Fibroblast of the conjunctiva (primary cell): ENCODE data around the gene TMEM238L.
"Not testable (repeated sequence)": the region's sequence is repeated elsewhere in the genome, so short reads cannot be mapped to it uniquely, and the experiment has no call there.

ENCODE experiments used
- DNase-seq: peaks from one replicate; pipeline ENCODE4 v3.0.0-alpha.2; 2010; ENCODE audit warnings: low read depth

The TMEM238L gene, protein sequence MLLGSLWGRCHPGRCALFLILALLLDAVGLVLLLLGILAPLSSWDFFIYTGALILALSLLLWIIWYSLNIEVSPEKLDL

DNA sequence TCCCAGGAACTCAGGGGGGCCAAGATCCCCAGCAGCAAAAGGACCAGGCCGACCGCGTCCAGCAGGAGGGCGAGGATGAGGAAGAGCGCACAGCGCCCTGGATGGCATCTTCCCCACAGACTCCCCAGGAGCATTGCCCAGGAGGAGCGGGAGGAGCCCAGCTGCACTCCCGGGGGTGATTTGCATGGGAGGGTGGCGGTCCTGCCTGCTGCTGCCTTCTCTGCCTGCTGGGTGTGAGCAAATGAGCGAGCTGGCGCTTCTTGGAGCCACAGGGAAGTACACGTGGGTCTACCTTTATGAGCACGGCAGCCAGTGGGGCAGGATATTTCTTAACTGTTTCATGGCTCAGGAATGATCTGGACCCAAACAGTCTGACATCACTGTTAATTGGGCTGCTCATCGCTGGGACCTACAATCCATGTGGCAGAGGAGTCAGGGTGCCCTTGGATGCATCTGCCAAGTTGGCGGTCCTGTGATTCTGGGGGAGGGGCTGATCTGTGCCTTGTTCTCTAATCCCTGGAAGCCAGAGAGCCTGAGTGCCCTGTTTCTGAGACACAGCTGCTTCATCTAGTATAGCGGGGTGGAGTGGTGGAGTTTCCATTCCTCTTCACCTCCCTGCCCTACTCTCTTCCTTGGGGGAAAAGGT, at the start of gene TMEM238L:
Gene TMEM238L (minus strand): TSS at position 270 of the 646 bp plus-strand sequence. CDS start 136 bp downstream, at position 134.
- DNase-seq, result no peak

DNA sequence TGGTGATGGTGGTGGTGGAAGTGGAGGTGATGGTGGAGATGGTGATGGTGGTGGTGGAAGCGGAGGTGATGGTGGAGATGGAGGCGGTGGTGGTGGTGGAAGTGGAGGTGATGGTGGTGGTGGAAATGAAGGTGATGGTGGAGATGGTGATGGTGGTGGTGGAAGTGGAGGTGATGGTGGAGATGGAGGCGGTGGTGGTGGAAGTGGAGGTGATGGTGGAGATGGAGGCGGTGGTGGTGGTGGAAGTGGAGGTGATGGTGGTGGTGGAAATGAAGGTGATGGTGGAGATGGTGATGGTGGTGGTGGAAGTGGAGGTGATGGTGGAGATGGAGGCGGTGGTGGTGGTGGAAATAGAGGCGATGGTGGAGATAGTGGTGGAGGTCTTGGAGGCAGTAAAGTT, 42.7 kb upstream of the TMEM238L start:
- not testable (repeated sequence) for DNase-seq

DNA sequence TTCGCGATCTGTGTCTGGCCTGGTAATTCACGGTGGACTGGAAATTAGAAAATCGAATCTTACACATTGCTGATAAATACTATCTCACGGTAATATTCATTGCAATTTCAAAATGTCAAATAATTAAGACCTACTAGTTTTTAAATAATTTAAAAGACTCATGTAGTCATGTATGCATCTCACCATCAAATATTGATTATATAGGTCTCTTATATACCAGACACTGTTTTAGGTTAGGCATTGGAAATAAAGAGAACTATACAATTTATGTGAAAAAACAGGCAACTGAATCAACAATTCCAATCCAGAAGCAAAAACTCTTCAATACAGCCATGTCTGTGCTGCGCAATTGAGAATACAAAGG, 41.5 kb upstream of the TMEM238L start:
- no peak for DNase-seq

DNA sequence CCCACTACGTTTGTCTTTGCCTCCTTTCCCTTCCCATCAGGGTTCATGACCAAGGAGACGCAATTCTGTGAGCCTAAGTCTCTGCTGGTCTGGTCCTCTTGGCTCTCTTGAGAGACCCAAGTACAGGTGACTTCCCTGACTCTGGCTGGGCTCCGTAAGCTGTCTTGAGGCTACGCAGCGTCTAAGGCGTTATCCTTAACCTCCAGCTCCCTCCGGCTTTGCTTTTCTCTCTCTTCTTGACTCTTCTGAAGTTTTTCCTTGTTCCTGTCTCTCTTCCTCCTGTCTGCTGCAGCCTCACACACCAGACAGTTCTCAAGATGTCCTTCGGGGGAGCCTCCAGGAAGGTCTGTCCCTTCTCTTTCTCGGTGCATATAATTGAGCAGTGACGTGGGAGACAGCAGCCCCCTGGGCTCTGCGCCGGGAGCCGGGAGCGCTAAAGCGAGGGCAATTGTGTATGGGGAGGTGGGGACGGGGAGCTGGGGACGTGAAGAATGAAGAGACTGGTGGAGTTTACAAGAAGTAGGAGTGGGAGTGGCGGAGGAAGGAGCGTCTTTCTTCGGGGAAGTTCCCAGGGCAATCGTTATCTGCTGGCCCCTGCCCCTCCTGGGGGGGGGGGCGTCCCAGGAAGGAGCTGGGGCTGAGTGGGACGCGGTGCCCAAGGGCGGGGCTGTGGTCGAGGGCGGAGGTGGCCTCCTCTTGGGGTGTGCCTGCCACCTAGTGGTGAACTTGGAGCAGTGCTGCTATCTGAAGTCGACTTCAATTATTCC, 40.9 kb upstream of the TMEM238L start:
- peak; percentile 41 for DNase-seq

DNA sequence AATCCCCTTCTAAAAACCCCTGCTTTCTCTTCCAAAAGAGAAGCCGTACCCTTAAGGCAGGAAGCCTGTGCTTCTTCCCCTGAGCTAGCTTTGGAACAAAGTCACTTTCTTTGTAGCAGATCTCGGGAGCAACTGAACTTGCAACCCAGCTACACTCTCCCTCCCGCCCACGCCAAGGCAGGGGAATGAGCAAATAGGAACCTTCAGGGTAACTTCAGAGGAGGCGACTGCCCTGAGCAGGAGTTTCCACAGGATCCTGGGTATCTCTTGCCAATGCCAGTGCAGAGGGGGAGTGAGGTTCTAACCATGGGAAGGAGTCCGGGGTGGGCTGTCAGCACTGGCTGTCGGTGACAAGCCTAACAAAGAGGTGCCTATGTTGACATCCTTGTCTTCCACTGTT, 39.9 kb upstream of the TMEM238L start:
- DNase-seq, result no peak

DNA sequence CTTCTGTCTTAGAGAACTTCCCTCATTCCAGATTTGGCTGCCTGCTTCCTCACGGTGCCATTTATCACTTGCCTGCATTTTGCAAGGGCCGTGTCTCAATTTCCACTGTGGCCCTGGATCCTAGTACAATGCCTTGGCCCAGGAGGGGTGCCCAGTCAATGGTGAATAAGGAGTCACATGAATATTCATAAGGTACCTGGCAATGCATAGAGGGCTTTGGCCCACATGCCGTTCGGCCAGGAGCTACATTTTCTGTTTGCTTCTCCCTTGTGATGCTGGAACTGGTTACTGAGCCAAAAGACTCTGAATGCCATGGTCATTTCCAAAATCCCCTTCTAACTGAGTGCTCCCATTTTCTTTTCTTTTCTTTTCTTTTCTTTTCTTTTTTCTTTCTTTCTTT, 38.8 kb upstream of the TMEM238L start:
- no peak for DNase-seq

DNA sequence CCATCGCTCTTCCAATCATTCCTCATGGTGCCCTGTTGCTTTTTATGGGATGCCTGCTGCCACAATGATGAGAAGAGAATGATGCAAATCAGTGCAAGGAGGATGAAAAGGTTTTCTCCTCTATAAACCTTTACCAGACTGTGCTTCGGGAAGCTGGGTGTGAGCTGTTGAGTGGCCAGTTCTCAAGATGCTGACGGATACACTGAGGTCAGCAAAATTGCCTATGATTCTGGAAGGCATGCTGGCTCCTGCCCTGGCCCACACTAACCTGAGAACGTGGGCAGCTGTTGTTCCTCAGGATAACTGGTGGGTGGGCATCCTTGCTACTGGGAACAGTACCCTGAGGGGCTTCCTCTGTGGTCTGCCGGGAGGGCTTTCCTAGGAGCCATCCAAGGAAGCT, 34.8 kb upstream of the TMEM238L start:
- no peak for DNase-seq

DNA sequence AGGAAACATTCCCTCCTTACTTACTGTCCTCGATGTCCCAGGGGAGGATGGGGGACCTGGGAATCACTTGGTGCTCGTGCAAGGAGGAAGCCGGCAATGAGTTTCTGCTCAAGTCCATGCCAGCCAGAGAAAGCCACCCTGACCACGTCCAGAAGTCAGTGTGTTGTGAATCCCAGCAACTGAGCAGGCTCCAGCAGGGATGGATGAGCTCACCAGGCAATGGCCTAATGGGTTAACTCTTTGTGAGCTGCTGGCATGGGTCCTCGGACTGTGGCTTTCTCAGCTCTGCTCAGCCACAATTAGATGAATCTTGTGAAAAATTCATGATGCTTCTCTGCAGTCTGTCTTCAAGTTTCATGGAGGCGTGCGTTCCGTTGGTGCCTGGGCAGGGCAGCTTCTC, 34.0 kb upstream of the TMEM238L start, which contains the start of gene PIRT:
Gene PIRT (minus strand): TSS at position 167 of the 400 bp plus-strand sequence. CDS start 12,442 bp downstream, outside the sequence.
- DNase-seq, result no peak

DNA sequence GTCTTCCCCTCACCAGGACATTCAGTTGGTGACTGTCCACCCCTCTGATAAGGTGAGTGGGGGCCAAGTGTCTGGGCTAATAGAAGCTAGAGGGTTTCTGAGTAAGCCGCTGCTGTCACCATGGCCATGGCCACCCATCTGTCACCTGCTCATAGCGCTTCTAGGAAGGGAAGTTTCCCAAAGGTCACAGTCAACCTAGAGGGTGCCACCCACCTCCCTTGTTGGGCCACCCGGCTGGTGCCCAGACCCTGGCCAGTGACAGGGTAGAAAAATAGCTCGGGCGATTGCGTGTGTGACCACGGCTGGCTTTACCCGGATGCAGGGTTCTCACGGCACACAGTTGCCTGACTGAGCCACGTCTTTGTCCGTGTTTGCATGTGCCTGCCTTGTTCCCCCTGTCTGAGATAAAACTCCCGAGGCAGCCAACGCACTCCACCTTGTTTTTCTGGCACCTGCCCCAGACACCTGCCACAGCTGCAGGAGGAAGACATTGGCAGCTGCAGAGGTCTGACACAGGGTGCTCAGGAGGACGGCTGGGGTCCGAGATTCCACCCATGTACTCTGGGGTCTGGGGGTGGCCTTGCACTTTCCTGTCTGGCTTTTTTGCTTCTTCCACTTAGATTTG, 33.2 kb upstream of the TMEM238L start:
- no peak for DNase-seq

DNA sequence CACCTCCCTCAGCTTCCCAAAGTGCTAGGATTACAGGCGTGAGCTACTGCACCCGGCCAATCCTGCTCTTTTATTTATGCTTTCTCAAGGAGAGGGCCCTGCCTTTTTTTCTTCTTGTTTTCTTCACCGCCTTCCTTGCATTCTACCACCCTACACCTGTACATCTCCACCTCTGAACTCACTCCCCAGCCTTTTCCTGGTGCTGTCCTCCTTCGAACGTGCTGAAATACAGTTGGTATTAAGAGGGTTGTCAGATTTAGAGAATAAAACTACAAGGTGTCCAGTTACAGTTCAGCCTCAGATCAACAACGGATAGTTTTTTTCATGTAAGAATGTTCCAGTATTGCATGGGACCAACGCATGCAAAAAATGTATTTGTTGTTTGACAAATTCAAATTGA, 32.2 kb upstream of the TMEM238L start:
- DNase-seq, result no peak

DNA sequence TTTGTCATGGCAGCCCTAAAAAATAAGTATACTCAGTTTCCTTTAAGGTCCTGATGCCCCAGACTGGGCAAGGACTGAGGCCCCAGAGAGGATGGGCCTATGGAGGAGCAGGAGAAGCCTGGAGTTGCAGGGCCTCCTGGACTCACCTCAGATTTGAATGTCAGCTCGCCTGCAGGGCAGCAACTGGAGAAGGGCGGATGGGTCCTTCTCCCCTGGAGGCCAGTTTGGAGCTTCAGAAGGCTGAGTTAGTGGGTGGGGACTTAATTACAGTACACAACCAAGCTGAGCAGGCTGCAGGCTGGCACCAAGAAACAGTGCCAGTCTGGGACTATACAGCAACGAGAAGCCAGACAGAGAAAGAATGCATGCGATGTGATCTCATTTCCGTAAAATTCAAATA, 27.8 kb upstream of the TMEM238L start:
- no peak for DNase-seq

DNA sequence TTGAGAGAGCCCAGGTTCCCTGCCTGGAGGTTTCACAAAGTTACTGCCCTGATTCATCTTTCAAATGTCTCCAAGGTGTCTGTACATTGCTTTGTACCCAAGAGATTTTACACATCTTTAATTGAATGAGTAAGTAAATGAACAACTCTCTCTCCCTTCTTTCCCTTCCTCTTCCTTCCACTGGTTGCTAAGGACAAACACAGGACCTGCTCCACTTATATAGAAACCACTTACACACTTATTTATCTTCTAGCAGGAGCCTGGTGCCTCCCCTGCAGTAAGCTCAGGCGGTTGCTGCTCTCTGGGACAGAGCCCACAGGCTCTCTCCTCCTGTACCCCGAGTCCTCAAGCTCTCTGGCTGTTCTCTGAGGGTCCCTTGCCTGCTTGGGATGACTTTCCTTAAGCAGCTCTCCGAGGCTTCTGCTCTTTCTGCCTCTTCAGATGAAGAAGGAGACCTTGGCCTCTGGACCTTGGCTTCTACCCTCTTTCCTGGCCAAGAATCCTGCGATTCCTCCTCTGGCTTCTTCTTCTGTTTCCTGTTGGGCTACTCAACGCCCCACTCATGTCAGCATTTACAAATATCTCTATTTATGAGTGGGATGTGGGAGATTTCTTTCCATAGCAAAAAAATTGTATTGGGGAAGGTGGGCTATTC, 24.1 kb upstream of the TMEM238L start:
- DNase-seq, result no peak

DNA sequence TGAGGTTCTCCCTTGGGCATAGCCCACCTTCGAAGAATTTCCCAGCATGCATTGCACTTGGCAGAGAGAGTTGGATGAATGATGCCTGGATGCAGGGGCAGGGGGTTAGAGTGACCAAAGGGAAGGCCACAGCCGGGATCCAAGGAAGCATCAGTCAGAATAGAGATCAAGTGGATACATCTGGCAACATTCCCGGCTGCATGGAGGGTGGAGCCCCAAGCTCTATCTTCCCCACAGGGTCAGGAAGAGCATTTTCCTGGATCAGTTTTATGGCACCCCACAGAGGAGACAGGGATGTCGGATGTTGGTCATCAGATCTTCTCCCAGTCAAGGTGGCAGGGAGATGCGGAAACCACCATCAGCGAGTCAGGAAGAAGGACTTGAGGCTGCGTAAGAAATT, 21.0 kb upstream of the TMEM238L start:
- DNase-seq, result no peak

DNA sequence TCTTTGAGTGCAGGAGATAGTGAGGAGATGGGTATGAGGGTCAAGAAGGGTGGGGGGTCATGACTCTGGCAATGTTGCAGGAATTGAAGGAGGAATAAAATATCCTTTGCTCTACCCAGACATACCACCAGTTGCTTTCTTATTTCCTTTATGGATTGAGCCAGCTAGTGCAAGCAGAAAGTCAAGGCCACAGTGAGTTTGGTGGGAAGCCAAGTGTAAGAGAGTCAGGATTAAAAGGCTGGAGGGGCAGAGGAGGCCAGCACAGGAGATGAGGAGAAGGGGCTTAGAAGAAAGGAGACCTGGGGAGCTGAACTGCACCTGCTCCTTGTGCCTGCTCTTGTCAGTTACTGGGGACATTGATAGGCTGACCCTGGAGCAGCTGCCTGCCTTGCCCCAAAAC, 17.9 kb upstream of the TMEM238L start:
- no peak for DNase-seq

DNA sequence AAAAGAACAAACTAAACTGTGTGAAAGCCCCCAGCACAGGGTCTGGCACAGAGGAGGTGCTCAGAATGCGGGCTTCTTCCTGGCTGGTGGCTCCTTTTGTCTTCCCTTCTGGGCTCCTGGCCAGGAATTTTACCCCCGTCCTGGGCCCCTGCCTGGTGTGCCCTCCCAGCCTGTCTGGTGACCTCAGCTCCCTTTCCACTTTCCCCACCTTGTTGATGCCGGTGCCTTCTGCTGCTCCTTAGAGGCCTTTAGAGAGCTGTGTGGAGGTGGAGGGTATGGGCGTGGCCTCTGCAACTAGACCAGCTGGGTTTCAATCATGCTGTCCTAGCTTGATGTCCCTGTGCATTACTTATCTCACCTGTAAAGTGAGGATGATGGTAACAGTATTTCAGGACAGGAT, 17.2 kb upstream of the TMEM238L start:
- no peak for DNase-seq

DNA sequence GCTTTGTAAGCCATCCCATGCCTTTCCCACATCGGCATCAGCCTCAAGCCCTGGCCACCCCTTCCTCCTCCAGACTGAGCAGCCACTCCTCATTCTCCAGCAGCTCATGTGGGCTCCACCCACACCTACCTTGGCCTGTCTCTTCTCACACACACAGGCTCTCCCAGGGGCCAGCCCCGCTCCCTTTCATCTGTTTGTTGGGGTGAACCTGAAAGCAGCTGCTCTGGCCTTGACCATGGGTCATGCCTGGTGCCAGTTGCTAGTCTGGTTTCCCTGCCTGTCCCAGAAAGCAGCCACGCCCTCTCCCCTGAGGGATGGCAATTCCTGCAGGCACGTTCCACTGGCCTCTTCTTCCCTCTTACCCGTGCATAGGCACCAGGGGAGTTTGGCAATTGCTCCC, 11.4 kb upstream of the TMEM238L start:
- no peak for DNase-seq

DNA sequence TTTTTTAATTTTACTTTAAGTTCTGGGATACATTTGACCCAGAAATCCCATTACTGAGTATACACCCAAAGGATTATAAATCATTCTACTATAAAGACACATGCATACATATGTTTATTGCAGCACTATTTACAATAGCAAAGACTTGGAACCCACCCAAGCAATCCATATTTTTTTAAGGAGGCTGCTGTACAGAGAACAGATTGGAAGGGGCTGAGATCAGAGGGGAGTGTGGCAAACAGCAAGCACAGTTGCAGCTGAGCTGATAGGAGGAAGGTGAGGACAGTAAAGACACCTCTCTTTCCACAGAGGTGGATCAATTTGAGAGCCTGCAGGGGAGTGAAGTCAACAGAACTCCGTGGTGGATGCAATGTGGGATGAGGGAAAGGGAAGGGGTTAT, 10.2 kb upstream of the TMEM238L start:
- no peak for DNase-seq

DNA sequence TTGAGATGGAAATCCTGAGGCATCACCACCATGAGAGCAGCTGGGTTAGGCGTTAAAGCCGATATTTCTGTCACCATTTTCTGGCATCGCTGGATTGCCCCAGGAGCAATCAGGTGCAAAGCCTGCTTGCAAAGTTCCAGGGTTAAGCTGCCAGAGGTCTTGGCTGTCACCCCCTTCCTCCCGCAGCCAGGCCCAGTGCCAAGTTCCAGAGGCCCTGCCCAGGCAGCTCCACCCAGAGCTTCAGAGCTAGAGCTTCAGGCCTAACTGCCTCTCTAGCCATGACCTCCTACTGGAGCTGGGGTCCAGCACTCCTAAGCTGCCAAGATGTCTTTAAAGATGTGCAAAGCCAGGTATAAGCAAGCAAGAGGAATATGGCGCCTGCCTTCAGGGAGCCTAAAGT, 8.8 kb upstream of the TMEM238L start:
- DNase-seq, result no peak

DNA sequence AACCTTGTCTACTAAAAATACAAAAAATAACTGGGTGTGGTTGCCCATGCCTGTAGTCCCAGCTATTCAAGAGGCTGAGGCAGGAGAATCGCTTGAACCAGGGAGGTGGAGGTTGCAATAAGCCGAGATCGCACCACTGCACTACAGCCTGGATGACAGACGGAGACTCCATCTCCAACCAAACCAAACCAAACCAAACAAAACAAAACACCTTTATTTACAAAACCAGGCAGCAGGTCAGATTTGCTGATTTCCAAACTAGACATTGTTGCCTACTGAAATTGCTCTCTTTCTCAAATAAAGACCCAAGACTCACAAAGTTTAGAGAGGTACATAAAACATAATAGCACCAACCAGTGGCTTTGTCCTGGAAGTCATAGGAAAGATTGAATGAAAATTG, 5.7 kb upstream of the TMEM238L start:
- no peak for DNase-seq

DNA sequence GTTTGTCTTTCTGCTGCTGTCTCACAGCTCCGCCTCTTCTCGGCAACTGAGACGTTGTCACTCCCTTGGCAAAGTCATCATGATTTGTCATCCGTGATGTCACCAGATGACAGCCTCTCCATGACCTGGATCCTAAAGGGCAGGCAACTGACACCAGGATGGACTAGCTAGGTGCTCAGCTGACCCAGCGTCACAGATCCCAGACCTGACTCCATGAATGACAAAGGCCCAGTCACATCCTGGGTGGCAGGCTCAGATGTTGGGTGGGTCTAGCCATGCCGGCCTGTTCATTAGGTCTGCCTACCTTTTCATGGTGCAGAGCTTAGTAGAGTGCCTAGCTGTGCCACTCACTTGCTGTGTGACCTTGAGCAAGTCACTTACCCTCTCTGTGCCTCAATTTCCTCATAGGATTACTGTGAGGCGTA, 3.8 kb upstream of the TMEM238L start:
- DNase-seq, result no peak

DNA sequence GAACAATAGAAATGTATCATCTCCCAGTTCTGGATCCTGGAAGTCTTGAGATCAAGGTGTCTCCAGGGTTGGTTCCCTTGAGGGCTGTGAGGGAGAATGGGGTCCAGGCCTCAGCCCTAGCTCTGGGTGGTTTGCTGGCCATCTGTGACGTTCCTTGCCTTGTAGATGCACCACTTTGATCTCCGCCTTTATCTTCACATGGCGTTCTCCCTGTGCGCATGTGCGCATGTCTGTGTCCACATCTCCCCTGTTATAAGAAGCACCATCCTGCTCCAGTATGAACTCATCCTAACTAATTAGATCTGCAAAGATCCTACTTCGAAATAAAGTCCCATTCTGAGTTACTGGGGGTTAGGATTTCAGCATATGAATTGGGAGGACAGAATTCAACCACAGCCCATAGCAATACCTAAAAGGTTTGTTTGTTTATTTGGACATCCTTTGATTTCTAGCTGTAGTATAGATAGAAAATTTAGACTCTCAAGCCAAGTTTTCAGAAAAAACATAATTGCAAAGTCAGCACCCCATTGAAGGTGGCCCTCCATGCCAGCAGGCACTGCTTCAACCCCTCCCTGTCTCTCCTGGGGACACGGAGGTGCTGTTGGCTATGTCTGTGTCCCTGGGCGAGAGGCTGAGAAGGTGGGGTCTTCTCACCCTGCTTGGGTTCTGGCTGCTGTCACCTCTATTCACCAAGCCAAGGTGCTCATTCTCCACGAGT, 2.8 kb upstream of the TMEM238L start:
- DNase-seq, result no peak

DNA sequence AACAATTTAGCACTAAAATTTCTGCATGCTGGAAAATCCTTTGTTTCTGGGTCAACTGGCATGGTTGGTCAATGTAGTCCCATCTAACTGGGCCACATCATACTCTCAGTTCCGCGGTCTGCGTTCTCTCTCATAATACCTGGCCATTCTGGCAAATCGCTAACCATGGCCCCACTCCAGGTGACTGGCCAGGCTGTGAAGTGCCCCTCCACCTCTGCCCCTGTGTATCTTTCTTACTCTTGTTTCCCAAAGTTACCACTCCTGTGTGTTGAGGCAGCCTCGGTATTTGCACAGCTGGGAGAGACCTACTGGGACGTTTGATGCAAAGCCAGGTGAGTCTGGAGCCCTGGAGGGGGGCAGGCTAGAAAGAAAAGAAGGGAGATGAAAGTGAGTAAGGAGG, 2.0 kb upstream of the TMEM238L start:
- DNase-seq, result no peak
